Caki2 (cell line): Measurements from ENCODE around the gene FNDC3B. TPM values are rescaled to one million over a fixed set of nuclear protein-coding genes. Genes with fewer than 3 reads are reported as not detected.

ENCODE experiments used
- DNase-seq: peaks from one replicate; pipeline ENCODE4 v3.0.0-alpha.2; 2015; ENCODE audit warnings: low read depth
- in situ Hi-C: cut with HindIII; loops from 2 replicates; pipeline ENCODE4 v1.10.0; 2016; ENCODE audit warnings: low sequenced_read_pairs, low pct_unique_long_range_greater_than_20kb, mixed read lengths
- total RNA-seq: library from RNA; depleted of rRNA; stranded (reverse); fragments of >200 nt; shearing (Covaris generic); gene quantifications from 2 replicates; pipeline ENCODE4 v1.2.3, GENCODE V29; 2014; ENCODE audit warnings: low replicate concordance

FNDC3B gene
- total RNA-seq, 1 experiment from 2014 or later = 77.7 TPM

- in situ Hi-C loops = no loop called here
- no peak for DNase-seq
These were observed 27.8 kb downstream of the FNDC3B start for GRCh38 chr3:172066880-172067796.

- DNase-seq = no peak
- in situ Hi-C loops = no loop called here
These were observed 28.6 kb downstream of the FNDC3B start for GRCh38 chr3:172067837-172068440.

DNA sequence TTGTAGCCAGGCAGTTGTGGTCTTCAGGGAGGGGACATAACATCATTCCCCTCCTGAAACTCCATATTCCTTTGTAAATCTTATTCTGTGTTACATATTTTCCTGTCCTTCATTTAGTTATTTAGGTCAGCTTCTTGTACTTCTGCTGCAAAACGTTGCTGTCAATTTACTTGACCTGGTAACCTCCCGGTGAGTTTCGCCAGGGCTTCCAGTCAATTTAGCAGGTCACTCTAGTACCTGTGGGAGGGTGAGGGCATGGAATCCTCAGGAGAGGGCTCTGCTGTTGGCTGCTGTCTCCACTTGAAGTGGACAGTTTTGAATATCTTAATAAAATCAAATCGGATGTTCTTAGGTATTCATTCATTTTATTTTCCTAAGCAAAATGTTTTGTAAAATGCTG, 29.6 kb downstream of the FNDC3B start:
- in situ Hi-C loops = no loop called here
- no peak for DNase-seq

GRCh38 chr3:172069478-172069877, 30.1 kb downstream of the FNDC3B start:
- DNase-seq = no peak
- in situ Hi-C loops = no loop called here

- no peak for DNase-seq
- in situ Hi-C loops = no loop called here
These were observed 30.9 kb downstream of the FNDC3B start for GRCh38 chr3:172070269-172070668.

DNA sequence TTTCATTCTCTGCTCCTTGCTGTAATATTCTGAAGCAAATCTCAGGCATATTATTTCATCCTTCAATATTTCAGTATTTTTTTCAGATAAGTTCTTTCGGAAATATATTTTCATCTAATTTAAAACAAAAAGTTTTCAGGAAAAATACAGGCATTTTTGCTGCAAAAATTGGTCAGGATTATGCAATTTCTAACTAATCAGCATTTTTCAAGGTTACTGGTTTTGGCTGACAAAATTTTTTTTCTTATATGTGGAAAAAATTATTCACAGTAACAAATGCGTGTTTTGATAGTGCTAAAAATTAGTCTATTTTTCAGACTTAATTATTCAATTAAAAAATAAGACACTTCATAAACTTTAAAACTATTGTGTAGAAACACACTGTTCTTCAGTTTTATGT, 31.4 kb downstream of the FNDC3B start:
- DNase-seq = no peak
- in situ Hi-C loops = no loop called here

- in situ Hi-C loops = no loop called here
- DNase-seq = no peak
These were observed 32.5 kb downstream of the FNDC3B start for GRCh38 chr3:172071780-172072330.

DNA sequence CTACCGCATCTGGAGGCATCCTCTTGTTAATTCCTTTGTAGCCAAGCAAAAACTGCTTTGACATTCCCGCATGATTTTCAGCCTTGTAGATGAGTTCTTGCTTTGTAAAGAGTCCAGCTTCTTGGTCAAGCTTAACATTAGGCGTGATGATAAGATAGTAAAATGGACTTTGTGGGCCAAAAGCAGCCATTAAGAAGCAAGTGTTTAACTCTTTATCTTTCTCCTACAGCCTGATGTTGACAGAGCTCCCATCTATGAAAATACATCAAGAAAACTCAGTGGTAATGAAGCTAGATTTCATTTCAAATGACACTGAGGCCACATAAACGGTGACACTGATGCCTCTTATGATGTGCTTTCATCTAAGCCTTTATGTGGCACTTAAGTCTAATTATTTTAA, 33.2 kb downstream of the FNDC3B start:
- in situ Hi-C loops = no loop called here
- no peak for DNase-seq

DNA sequence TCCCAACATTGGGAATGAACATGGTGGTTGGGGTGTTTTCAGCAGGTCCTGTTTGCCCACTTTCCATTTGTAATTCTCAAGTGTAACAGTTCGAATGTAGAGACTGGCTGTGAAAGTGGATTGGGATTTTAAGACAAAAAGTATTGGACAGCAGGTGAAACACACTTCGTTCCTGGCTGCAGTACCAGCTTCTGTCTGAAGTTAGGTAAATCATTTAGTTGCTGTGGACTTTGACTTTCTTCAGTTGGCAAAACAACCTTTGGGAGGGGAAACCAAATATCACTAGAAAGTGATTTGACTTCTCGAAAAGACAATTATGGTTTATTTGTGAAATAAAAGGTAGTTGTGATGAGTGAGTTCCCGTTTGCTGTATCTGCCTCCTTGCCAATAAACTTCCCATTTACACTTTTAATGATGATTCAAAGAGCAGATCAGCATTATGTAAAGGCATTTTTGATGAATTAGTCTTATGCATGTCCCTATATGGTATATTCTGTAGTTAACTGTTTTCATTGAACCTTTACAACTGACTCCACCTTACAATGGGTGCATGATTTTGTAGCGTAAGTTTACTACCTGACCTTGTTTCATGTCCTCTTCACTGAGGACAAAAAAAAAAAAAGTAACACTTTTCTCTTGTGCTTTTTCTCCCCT, 34.0 kb downstream of the FNDC3B start:
- in situ Hi-C loops = no loop called here
- DNase-seq = no peak

GRCh38 chr3:172074032-172074431, 34.7 kb downstream of the FNDC3B start:
- in situ Hi-C loops = no loop called here
- DNase-seq = no peak

DNA sequence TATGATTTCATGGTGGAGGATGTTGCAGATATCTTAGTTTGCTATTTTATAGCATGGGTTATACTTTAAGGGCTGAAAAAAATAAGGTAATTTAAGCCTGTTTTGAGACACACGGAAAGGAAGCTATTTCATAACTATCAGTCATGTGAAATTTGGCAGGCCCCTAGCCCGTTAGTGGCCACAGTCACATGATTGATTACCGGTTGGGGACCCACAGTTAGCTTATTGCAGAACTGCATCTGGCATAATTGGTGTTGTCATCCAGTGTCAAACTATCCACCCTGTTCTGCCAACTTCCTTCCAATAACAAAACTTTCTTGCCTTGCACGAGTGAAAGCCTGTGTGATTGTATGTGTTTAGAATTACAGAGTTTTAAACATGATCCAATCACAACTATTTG, 35.2 kb downstream of the FNDC3B start:
- no peak for DNase-seq
- in situ Hi-C loops = no loop called here

DNA sequence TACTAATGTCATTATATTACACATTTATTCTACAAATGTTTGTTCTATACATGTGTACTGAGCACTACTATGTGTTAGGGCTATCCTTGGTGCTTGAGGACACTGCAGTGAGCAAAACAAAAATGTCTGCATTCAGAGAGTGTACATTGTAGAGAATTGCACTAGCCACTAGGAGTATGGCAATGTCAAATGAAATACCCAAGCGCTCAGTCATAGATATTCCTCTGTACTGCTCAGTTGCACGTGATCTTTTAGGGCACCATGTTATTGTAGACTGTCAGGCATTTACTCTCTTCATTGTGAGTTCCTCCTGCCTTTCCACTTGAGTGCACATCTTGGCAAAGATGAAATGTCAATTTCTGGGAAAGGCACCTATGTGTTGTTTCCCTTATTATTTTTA, 36.8 kb downstream of the FNDC3B start:
- DNase-seq = peak; percentile 43
- in situ Hi-C loops = no loop called here

DNA sequence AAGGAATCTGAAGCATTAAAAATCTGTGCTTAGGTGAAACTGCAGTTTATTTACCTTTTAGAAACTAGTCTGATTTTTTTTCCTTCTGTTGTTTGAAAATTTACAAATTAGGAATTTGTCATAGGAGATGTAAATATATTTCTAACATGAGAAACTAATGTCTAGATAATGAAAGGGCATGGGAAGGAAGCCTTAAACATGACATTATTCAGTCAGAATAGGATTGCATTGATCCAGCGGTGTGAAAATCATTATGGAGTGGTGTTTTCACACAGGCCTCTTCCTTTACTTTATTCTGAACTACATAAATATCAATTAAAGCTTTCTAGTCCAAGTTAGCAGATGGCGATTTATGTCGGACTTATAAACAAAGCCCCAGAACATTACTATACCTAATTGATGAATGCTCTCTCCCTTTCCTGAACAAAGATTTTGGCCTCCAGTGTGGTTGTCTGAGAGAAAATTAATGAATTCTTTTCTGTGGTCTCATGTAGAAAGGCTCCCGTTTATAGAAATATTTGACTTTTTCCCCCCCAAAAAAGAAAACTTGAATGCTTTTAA, 37.9 kb downstream of the FNDC3B start:
- in situ Hi-C loops = no loop called here
- DNase-seq = no peak

- in situ Hi-C loops = no loop called here
- DNase-seq = no peak
These were observed 38.9 kb downstream of the FNDC3B start for GRCh38 chr3:172078244-172078643.

DNA sequence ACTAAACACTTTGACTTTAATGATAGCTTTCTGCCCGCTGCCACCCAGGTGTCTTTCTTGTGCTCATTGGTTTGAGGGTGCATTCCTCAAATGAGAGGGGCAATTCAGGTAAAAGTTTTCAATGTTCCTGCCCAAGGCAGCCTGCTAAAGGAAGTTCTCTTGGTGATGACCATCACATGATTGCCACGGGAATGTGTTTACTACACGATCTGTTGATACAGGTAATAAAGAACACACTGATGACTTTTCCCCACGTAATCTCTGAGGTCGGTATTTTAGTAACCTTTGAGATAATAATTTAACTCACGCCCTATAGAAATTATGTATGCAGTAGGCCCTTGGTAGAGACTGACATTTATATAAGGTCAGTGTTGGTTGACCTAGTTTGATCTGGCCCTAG, 39.3 kb downstream of the FNDC3B start:
- DNase-seq = no peak
- in situ Hi-C loops = no loop called here

GRCh38 chr3:172079326-172079976, 40.1 kb downstream of the FNDC3B start:
- in situ Hi-C loops = no loop called here
- DNase-seq = no peak

GRCh38 chr3:172080503-172080902, 41.1 kb downstream of the FNDC3B start:
- DNase-seq = no peak
- in situ Hi-C loops = no loop called here

GRCh38 chr3:172082269-172082668, 42.9 kb downstream of the FNDC3B start:
- in situ Hi-C loops = no loop called here
- no peak for DNase-seq
